Stimulated activated CD4-positive, alpha-beta T cell treated with anti-CD3 and anti-CD28 coated beads, Interleukin-15, amount 100 ng/mL, for 24 hours (primary cell): ENCODE results near the gene S100A10.

Experiments used
- DNase-seq: peaks from one replicate; pipeline ENCODE4 v3.0.0-alpha.2; 2020

Gene S100A10

GRCh38 chr1:151960780-151961513 is 32.7 kb downstream of the S100A10 start:
- DNase-seq = no peak

- no peak for DNase-seq
Observed at GRCh38 chr1:151958959-151959358, 34.7 kb downstream of the S100A10 start.

GRCh38 chr1:151956957-151957497 is 36.6 kb downstream of the S100A10 start:
- DNase-seq = no peak

GRCh38 chr1:151953409-151954094 is 40.1 kb downstream of the S100A10 start:
- no peak for DNase-seq

- no peak for DNase-seq
Observed at GRCh38 chr1:151952811-151953210, 40.8 kb downstream of the S100A10 start.

GRCh38 chr1:151949371-151950193 is 44.1 kb downstream of the S100A10 start:
- DNase-seq = no peak

GRCh38 chr1:151948506-151948905 is 45.2 kb downstream of the S100A10 start:
- DNase-seq = no peak

GRCh38 chr1:151947140-151947539 is 46.5 kb downstream of the S100A10 start:
- no peak for DNase-seq

- DNase-seq = peak; percentile 72
Observed at GRCh38 chr1:151945725-151946722, 47.6 kb downstream of the S100A10 start.

GRCh38 chr1:151944857-151945575 is 48.6 kb downstream of the S100A10 start:
- no peak for DNase-seq

GRCh38 chr1:151944126-151944856 is 49.4 kb downstream of the S100A10 start:
- no peak for DNase-seq

- DNase-seq = no peak
Observed at GRCh38 chr1:151943591-151943990, 50.1 kb downstream of the S100A10 start.

GRCh38 chr1:151942882-151943281 is 50.8 kb downstream of the S100A10 start:
- no peak for DNase-seq

- DNase-seq = no peak
Observed at GRCh38 chr1:151940541-151940940, 53.1 kb downstream of the S100A10 start.

GRCh38 chr1:151939779-151940178 is 53.9 kb downstream of the S100A10 start:
- no peak for DNase-seq

- no peak for DNase-seq
Observed at GRCh38 chr1:151939141-151939540, 54.5 kb downstream of the S100A10 start.

GRCh38 chr1:151936653-151937052 is 57.0 kb downstream of the S100A10 start:
- no peak for DNase-seq

GRCh38 chr1:151935894-151936602 is 57.6 kb downstream of the S100A10 start:
- DNase-seq = no peak

GRCh38 chr1:151935154-151935553 is 58.5 kb downstream of the S100A10 start:
- no peak for DNase-seq

GRCh38 chr1:151934048-151934493 is 59.6 kb downstream of the S100A10 start:
- DNase-seq = peak; percentile 39
